UCSD-AML1 (cell line): ENCODE results near the gene GJA1.

Source experiments
- DNase-seq: peaks from one replicate; lab custom pipeline; 2025; ENCODE audit not compliant: unreplicated experiment; lab: John Stamatoyannopoulos, UW

Gene GJA1

DNA sequence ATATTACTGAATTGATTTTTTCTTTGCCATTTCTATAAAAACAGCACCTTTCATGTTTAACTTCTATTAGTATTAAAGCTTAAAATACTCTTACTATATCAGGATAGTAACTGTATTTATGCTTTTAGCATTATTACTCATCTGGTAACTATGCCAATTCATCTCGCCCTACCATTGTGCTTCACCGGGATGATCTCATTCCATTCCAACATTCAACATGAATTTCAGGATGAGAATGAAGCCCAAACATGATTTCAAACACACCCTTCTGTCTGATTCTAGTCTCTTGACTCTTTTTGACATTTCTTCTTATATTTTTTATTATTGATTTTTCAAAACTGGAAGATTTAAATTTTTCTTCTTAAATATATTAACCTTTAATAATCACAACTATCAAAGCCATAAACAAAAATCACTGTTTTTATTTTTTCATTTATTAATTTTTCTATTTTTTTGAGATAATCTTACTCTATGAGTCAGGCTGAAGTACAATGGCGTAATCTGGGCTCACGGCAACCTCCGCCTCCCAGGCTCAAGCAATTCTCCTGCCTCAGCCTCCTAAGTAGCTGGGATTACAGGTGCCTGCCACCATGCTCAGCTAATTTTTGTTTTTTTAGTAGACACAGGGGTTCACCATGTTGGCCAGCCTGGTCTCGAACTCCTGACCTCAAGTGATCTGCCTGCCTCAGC, 46.7 kb downstream of the GJA1 start:
- no peak for DNase-seq

DNA sequence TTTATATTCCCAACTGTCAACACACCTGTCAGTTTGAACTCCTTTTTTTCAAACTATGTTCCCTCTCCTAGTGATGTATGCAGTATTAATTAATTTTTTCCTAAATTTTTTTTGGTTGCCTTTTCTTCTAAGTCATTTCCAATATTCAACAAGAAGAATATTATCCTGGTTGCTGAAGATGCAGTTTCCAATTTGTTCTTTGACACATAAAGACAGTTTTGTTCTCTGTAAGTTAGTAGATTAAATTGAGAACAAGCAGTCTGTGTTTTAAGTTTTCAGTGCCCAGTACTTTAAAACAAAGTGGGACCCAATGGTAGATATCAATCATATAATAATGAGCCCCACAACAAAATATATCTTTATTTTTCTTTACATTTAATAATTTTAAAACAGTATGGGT, 47.3 kb downstream of the GJA1 start:
- DNase-seq, result no peak

DNA sequence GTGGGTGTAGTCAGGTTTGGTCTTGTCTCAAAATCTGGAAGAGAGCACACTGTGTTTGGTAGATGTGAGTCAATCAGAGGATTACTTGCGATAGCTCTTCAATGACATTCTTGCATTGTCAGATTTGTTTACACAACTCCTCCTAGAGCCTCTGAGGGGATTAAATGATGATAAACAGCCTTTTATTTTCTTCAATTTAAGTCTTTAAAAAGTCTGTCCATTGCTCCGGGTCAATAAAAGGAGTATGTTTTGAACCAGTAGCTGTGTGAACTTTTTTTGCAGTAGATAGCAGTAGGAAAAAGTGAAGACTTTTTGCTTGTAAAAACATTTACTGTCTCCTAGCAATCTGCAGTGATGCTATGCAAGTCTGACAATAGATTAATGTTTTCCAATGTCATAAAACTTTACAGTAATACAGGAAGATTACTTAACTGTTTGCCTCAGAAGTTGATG, 49.9 kb downstream of the GJA1 start:
- DNase-seq, result no peak

DNA sequence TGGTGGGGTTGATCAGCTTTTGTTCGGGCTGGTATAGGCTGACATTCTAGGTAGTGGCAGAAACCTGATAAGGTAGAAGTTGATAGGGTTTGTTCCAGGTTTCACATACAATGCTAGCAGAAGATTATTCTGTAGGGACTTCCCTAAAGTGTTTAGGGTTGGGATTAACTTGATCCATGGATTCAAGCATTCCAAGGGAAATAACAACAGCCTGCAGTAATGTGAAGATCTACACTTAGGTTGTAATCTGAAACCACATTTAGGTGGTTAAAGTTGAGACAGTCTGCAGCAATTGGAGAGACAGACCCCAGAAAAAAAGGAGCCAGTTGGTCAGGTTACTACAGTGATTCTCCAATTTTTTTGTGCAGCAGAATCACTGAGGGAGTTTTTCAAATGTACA, 56.1 kb downstream of the GJA1 start:
- no peak for DNase-seq

DNA sequence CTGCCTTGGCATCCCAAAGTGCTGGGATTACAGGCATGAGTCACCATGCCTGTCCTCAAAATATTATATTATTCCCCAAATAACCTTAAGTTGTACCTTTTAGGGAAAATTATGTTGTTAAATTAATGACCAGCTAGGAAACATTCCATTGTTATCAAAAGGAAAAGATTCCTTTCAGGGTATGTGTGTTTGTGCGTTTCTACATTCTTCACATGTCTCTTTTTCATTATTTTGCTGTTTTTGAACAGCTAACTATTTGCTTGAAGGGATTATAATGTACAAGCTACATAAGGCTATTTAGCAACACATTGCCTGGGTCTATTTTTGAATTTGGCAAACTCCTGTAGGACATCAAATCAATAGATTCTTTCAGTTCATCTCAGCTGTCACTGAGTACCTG, 57.1 kb downstream of the GJA1 start:
- DNase-seq, result no peak

DNA sequence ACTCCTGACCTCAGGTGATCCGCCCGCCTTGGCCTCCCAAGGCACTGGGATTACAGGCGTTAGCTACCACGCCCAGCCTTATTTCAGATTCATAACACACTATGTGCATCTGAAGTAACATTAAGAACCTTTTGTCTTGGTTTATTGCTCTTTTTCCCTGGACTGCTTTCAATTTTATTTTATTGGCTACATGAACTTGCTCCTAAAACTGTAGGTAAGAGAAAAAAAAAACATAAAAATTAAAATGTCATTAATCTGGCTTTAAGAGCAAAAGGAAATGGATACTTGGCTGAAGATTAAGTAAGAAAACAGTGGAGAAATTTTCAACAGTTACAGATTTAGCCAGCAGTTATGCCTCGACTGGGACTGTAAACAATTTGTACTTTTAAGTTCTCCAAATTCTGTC, 62.5 kb downstream of the GJA1 start:
- DNase-seq, result no peak

DNA sequence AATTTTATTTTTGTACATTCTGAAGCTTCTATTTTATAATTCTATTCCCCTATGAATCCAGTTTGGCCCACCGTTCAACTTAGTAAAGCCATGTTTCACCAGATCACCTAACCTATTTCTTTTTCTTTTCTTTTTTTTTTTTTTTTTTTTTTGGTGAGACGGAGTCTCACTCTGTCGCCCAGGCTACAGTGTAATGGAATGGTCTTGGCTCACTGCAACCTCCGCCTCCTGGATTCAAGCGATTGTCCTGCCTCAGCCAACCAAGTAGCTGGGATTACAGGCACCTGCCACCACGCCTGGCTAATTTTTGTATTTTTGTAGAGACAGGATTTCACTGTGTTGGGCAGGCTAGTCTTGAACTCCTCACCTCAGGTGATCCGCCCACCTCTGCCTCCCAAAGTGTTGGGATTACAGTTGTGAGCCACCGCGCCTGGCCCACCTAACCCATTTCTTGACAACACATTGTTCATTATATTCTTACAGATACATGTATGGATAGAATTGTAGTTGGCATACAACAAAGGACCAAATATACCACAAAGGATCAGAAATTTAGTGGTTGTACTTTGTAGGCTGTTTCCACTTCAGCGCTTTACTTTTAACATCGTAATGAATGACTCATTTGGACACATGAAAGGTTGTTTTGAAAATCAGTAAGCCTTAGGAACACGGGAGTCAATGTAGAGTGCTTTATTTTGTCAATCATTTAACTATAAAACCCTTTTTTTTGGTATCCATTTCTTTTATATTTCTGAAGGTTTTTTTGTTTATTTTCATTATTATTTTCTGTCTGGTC, 63.2 kb downstream of the GJA1 start:
- DNase-seq, result no peak
